Neural crest cell (in vitro differentiated cells): ENCODE results near the gene ADAMTS20. TPM values are rescaled to one million over a fixed set of nuclear protein-coding genes. Genes with fewer than 3 reads are reported as not detected.

Experiments
- DNase-seq: peaks from one replicate; pipeline ENCODE4 v3.0.0; 2021; ENCODE audit warnings: low read depth, mixed read lengths, low spot score
- H3K27ac Mint-ChIP-seq: one replicate; pipeline ENCODE4 v1.8.0; 2021; ENCODE audit warnings: mild to moderate bottlenecking, mixed read lengths; ENCODE audit not compliant: unreplicated experiment
- H3K27me3 Mint-ChIP-seq: 2 replicates; pipeline ENCODE4 v1.8.0; 2021; ENCODE audit warnings: low read depth, mild to moderate bottlenecking, mixed read lengths
- H3K36me3 Mint-ChIP-seq: 2 replicates; pipeline ENCODE4 v1.8.0; 2021; ENCODE audit warnings: low read depth, mild to moderate bottlenecking, mixed read lengths
- H3K4me1 Mint-ChIP-seq: 2 replicates; pipeline ENCODE4 v1.8.0; 2021; ENCODE audit warnings: mixed read lengths
- H3K4me3 Mint-ChIP-seq: one replicate; pipeline ENCODE4 v1.8.0; 2021; ENCODE audit warnings: mild to moderate bottlenecking, mixed read lengths
- H3K9me3 Mint-ChIP-seq: 2 replicates; pipeline ENCODE4 v1.8.0; 2021; ENCODE audit warnings: mixed read lengths
- total RNA-seq: library from RNA; stranded (reverse); gene quantifications from 2 replicates; pipeline ENCODE4 v1.2.1, GENCODE V29; 2021
- TF ChIP-seq, protein P1 (sequence below): fragments of 200-600 bp; sonication (generic); conservative IDR thresholded peaks from 2 replicates; pipeline ENCODE4 v1.5.0; 2021; ENCODE audit warnings: antibody characterized with exemption, mild to moderate bottlenecking

The ADAMTS20 gene
- total RNA-seq, 1 donor from 2014 or later = 1.8 TPM

DNA sequence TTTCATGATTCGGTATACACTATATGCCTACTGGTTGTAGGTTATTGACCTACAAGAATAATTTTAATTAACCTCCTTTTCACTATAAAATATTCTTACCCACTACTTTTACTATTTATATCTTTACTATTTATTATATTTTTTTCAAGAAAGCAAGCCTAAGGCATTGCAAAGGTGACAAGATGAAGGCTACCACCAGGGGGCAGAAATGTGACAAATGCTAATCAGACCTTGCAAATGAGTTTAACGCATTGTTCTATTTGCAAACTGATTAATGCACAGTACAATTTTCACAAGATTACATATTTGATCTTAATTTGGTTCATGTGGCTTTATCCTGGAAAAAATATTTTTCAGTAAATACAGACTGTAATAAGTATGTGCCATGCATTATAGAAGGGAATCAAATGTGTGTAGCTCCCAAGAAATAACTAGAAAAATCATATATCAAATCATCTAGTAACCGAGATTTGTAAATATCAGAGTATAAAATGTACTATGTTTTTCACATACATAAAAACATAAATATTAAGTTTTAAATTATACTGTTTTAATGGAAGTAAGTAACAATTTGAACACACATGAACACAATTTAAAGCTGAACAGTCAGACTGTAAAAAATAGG lies 107.0 kb downstream of the ADAMTS20 start:
- Mint-ChIP-seq H3K27me3 (no peaks in the 10 kb centered on the region), H3K4me3 (no peak overlapping the region), H3K36me3 (peaks cover 3% of the 10 kb centered on the region), H3K9me3 (peaks cover 3% of the 10 kb centered on the region), H3K27ac (no peak overlapping the region), H3K4me1 (no peaks in the 10 kb centered on the region)
- TF ChIP-seq, protein P1, sequence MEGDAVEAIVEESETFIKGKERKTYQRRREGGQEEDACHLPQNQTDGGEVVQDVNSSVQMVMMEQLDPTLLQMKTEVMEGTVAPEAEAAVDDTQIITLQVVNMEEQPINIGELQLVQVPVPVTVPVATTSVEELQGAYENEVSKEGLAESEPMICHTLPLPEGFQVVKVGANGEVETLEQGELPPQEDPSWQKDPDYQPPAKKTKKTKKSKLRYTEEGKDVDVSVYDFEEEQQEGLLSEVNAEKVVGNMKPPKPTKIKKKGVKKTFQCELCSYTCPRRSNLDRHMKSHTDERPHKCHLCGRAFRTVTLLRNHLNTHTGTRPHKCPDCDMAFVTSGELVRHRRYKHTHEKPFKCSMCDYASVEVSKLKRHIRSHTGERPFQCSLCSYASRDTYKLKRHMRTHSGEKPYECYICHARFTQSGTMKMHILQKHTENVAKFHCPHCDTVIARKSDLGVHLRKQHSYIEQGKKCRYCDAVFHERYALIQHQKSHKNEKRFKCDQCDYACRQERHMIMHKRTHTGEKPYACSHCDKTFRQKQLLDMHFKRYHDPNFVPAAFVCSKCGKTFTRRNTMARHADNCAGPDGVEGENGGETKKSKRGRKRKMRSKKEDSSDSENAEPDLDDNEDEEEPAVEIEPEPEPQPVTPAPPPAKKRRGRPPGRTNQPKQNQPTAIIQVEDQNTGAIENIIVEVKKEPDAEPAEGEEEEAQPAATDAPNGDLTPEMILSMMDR = peak; percentile 94
- DNase-seq = peak; percentile 63

DNA sequence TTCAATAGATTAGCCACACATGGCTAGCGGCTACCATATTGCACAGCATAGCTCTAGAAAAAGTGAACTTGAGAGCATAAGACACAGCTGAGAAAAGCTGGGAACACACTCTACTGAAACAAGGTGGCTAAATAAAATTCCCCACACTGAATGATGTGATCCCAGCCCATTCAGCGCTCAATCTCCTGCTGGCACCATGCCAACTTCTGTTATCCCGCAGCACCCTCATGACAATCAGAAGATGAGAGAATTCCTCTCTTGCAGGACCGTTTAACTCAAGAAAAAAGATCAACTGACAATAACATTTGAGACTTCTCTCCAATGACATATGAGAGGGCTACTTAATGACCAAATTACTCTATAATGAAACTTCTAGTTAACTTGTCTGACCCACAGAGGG lies 115.4 kb downstream of the ADAMTS20 start:
- Mint-ChIP-seq H3K9me3 (no peaks in the 10 kb centered on the region), H3K4me1 (no peaks in the 10 kb centered on the region), H3K27me3 (no peaks in the 10 kb centered on the region), H3K36me3 (no peaks in the 10 kb centered on the region), H3K27ac (no peak overlapping the region), H3K4me3 (no peak overlapping the region)
- TF ChIP-seq, protein P1 = no peak
- DNase-seq = no peak

DNA sequence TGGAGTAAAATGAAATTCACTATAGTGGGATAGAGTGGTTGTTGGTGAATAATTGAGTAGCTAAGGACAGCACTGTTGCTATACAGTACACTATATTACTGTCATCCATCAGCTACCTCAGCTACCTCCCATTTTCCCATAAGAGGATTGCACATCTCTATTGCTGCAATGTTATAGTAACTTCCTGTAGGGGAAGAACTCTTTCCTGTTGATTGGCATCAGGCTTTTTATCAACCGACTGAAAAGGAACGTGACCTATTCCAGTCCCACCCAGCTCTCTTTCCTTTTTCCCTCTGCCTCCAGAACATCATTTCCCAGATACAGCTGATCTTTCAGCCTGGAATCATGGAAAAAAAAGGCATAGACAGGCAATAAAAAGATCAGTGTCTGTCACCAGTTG lies 117.4 kb downstream of the ADAMTS20 start:
- Mint-ChIP-seq H3K4me1 (no peaks in the 10 kb centered on the region), H3K9me3 (no peaks in the 10 kb centered on the region), H3K27me3 (no peaks in the 10 kb centered on the region), H3K36me3 (no peaks in the 10 kb centered on the region), H3K27ac (no peak overlapping the region), H3K4me3 (no peak overlapping the region)
- TF ChIP-seq, protein P1 = no peak
- DNase-seq = no peak

DNA sequence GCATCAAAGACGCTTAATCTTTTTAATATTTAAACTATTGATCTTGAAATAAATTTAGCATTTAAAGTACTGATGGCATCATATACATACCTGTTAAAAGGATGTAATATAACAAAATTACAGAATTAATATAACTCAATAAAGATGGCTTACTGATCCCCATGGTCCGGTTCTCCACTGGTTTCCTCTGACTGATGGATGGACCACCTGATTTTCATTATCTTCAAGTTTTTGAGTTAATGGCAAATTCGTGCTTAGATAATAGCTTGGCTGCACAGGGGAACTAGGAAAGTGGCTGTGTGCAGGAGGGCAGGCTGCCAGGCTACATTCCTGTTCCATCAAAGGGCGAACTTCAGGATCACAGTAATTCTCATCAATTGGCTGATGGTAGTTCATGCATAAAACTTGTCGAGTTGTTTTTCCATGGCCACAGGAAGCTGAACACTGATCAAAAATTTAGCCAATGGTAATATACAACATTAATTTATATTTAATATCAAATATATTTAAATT lies 123.9 kb downstream of the ADAMTS20 start:
- Mint-ChIP-seq H3K9me3 (no peaks in the 10 kb centered on the region), H3K36me3 (peaks cover 2% of the 10 kb centered on the region), H3K27ac (no peak overlapping the region), H3K4me1 (no peaks in the 10 kb centered on the region), H3K27me3 (no peaks in the 10 kb centered on the region), H3K4me3 (no peak overlapping the region)
- no peak for DNase-seq
- TF ChIP-seq, protein P1 = no peak

DNA sequence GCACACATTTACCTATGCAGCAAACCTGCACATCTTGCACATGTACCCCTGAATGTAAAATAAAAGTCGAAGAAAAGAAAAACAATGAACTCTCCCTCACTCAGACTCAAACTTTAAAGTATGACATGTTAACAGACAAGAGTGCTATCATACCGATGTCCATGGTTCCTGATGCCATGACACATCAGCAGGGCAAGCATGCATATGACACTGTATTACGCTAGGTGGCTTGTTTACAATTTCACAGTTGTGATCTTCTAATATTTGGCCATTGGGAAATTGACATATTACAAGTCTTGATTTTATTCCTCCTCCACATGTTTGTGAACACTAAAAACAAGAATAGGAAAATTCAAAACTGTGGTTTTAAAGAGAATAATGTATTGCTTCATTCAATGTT lies 126.6 kb downstream of the ADAMTS20 start:
- Mint-ChIP-seq H3K36me3 (peaks cover 2% of the 10 kb centered on the region), H3K27ac (no peak overlapping the region), H3K4me1 (no peaks in the 10 kb centered on the region), H3K27me3 (no peaks in the 10 kb centered on the region), H3K9me3 (no peaks in the 10 kb centered on the region), H3K4me3 (no peak overlapping the region)
- DNase-seq = no peak
- TF ChIP-seq, protein P1 = no peak
